Liver (tissue), 3 donors: ENCODE data around the gene P2RX5.
"Not testable (repeated sequence)": the region's sequence is repeated elsewhere in the genome, so short reads cannot be mapped to it uniquely, and the experiment has no call there.

Experiments
- ATF3 ChIP-seq: IDR thresholded peaks from 2 replicates; pipeline ENCODE4 v1.6.1; 2016; ENCODE audit warnings: antibody characterized with exemption
- CTCF ChIP-seq: fragments of 150-350 bp; IDR thresholded peaks from 2 replicates; pipeline ENCODE4 v1.5.1; 2017; ENCODE audit warnings: improper control_type of control experiment, low read depth, low read length; ENCODE audit not compliant: missing input control
- EGR1 ChIP-seq, 2 donors: IDR thresholded peaks; 2 replicates each; pipeline ENCODE4 v1.6.1; 2016 to 2018; ENCODE audit warnings: antibody characterized with exemption in 2 of 2, low read depth in 2 of 2
- FOXA1 ChIP-seq: IDR thresholded peaks from 2 replicates; pipeline ENCODE4 v1.6.1; 2016; ENCODE audit warnings: antibody characterized with exemption
- GABPA ChIP-seq, 2 donors: IDR thresholded peaks in 1 of 2; conservative IDR thresholded peaks in 1 of 2; 2 replicates each; pipeline ENCODE4 v1.6.1; 2016; ENCODE audit warnings: antibody characterized with exemption in 2 of 2, mild to moderate bottlenecking in 1 of 2, moderate library complexity in 1 of 2
- HNF4A ChIP-seq, 2 donors: conservative IDR thresholded peaks; 2 replicates each; pipeline ENCODE4 v1.6.1; 2016; ENCODE audit warnings: antibody characterized with exemption in 2 of 2, mild to moderate bottlenecking in 2 of 2
- JUND ChIP-seq, 2 donors: IDR thresholded peaks; 2 replicates each; pipeline ENCODE4 v1.6.1; 2016; ENCODE audit warnings: antibody characterized with exemption in 2 of 2
- MAX ChIP-seq: IDR thresholded peaks from 2 replicates; pipeline ENCODE4 v1.6.1; 2016; ENCODE audit warnings: antibody characterized with exemption
- RAD21 ChIP-seq, 2 donors: IDR thresholded peaks; 2 replicates each; pipeline ENCODE4 v1.6.1; 2016; ENCODE audit warnings: antibody characterized with exemption in 2 of 2, mild to moderate bottlenecking in 2 of 2
- REST ChIP-seq: IDR thresholded peaks from 2 replicates; pipeline ENCODE4 v1.6.1; 2016; ENCODE audit warnings: antibody characterized with exemption, mild to moderate bottlenecking
- SP1 ChIP-seq: IDR thresholded peaks from 2 replicates; pipeline ENCODE4 v1.6.1; 2018; ENCODE audit warnings: antibody characterized with exemption, mild to moderate bottlenecking
- TAF1 ChIP-seq: conservative IDR thresholded peaks from 2 replicates; pipeline ENCODE4 v1.6.1; 2016; ENCODE audit warnings: antibody characterized with exemption, mild to moderate bottlenecking
- YY1 ChIP-seq: IDR thresholded peaks from 2 replicates; pipeline ENCODE4 v1.6.1; 2016; ENCODE audit warnings: antibody characterized with exemption, mild to moderate bottlenecking
- ZBTB33 ChIP-seq: IDR thresholded peaks from 2 replicates; pipeline ENCODE4 v1.6.1; 2016; ENCODE audit warnings: antibody characterized with exemption
- donor health status: healthy.
- donor health status: healthy.

- not testable (repeated sequence) for TF ChIP-seq JUND (IDR thresholded peaks at IDR 0.05); FOXA1; CTCF; ZBTB33; SP1; GABPA (IDR thresholded peaks at IDR 0.05 in 1 of 2, conservative IDR thresholded peaks at IDR 0.05 in 1 of 2); RAD21 (IDR thresholded peaks at IDR 0.05); TAF1; EGR1 (IDR thresholded peaks at IDR 0.05; ENCODE audit: low read depth in 2 of 2); ATF3; YY1; MAX; REST; HNF4A (conservative IDR thresholded peaks at IDR 0.05)
These were observed 32.1 kb upstream of the P2RX5 start for GRCh38 chr17:3728099-3728498.
